Cerebellar cortex (tissue), 1 donor: ENCODE results near the gene PSENEN.

Experiments
- DNase-seq: peaks from one replicate; pipeline ENCODE4 v3.0.0-alpha.2; 2015; ENCODE audit warnings: low spot score

Gene PSENEN, protein sequence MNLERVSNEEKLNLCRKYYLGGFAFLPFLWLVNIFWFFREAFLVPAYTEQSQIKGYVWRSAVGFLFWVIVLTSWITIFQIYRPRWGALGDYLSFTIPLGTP

GRCh38 chr19:35745328-35746086 lies at the start of gene PSENEN, which contains the start of gene U2AF1L4:
TSS of gene PSENEN (plus strand) at chr19:35745651. CDS start at chr19:35745931, 280 bp downstream.
TSS of gene U2AF1L4 (minus strand) at chr19:35745418. CDS start at chr19:35745391, 27 bp downstream.
- peak; percentile 100 for DNase-seq

- DNase-seq: no peak
These were observed 49.5 kb upstream of the PSENEN start for GRCh38 chr19:35695895-35696422.

DNA sequence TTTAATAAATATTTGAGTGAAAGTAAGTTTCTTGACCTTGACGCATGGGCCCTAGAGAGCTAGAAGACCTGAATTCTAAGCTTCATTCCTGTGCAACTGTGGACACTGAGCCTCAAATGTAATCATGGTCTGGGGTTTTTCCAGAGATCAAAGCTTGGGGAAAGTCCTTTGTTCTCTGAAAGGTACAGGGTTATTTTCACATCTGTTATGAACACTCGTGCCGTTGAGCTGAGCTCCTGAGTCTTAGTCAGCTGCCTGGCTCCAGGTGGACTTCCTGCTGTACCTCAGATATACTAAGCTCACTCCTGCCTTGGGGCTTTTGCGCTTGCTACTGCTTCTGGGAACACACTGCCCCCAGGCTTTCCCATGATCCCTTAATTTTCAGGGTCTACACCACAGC lies 48.6 kb upstream of the PSENEN start:
- DNase-seq: no peak

DNA sequence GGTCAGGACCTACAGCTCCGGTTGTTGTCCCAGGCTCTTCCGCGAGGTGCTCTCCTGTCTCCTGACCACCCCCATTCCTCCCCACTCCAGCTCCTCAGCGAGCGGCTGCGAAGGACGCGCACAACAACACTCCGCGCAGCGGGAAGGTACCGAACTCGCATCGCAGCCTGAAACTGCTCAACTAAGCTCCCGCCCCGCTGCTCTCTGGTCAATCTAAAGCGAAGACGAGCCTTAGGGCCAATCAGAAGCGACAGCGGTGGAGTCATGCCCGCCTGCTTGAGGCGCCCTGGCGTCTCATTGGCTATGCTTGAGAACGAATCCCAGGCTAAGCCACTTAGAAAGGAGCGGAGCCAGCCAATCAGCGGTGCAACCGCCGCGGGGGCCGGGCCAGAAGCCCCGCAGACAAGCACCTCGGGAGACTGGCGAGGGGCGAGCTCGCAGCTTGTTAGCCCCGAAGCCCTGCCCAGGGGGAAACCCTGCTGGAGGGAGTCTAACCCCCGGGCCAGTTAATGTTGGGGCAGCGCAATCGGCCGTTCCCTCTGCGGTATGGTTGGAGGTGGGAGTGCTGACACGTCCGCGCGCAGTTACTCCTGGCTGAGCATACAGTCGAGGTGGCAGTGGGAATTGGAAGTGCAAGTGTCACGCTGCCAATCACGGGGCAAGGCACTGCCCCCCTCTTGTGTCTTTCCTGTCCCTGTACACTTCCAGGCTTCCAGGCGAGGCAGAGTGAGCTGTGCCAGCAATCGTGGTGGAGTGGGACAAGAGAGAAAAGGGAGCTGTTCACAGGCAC lies 43.0 kb upstream of the PSENEN start:
- DNase-seq: peak; percentile 100

DNA sequence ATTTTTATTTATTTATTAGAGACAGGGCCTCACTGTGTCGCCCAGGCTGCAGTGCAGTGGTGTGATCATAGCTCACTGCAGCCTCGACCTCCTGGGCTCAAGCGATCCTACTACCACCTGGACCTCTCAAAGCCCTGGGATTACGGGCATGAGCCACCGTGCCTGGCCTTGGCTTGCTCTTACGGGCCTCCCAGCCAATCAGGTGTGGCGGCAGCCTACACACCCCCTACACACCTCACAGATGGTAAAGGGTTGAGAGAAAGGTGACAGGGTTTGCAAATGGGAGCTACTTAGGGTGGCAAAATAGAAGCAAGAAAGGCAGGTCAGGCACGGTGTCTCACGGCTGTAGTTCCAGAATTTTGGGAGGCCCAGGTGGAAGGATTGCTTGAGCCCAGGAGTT lies 42.1 kb upstream of the PSENEN start:
- no peak for DNase-seq

- DNase-seq: peak; percentile 43
These were observed 41.2 kb upstream of the PSENEN start, which contains the start of gene ZBTB32 for GRCh38 chr19:35704218-35704617. TSS of gene ZBTB32 (plus strand) at chr19:35704558. CDS start at chr19:35714627, 10,069 bp downstream.

- no peak for DNase-seq
These were observed 37.1 kb upstream of the PSENEN start for GRCh38 chr19:35708391-35708790.

DNA sequence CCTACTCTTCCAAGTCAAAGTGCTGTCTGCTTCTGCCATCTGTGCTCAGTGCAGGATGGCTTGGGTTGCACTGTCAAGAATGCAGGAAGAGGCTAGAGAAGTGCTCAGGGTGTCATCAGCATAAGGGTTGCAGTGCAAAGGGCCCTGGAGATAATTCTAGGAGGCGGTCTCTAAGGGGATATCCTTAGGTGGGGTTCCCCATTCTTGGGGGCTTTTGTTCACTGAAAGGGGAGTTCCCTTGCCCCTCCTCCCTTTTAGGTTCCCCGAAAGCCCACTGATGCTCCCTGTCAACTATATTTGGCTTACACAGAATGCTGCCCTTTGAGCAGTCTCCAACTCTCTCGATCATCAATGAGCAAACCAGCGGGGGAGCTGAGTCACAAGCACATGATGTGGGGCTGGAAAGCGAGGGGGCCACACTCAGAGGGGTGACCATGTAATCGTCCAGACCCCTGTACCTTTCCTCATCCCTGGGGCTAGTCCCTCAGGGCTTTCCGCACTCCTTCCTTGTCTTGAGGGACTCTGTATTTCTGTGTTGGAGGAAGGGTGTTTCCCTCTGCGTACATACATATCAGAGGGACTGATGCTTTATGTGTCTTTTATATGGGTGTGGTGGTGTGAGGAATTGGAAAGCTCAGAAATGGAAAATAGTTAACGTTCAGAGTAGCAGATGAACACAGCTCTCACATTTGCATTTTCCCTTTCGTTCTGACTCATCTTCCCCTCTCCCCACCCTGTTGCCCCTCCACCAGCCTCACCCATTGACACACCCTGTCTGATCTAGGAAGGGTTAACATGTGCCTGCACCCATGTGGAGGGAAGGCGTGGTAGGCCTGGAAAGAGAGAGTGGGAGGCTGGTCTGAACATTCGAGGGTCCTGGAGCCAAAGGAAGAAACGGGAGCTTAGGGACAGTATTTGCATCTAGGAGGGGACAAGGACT lies 34.4 kb upstream of the PSENEN start:
- no peak for DNase-seq

DNA sequence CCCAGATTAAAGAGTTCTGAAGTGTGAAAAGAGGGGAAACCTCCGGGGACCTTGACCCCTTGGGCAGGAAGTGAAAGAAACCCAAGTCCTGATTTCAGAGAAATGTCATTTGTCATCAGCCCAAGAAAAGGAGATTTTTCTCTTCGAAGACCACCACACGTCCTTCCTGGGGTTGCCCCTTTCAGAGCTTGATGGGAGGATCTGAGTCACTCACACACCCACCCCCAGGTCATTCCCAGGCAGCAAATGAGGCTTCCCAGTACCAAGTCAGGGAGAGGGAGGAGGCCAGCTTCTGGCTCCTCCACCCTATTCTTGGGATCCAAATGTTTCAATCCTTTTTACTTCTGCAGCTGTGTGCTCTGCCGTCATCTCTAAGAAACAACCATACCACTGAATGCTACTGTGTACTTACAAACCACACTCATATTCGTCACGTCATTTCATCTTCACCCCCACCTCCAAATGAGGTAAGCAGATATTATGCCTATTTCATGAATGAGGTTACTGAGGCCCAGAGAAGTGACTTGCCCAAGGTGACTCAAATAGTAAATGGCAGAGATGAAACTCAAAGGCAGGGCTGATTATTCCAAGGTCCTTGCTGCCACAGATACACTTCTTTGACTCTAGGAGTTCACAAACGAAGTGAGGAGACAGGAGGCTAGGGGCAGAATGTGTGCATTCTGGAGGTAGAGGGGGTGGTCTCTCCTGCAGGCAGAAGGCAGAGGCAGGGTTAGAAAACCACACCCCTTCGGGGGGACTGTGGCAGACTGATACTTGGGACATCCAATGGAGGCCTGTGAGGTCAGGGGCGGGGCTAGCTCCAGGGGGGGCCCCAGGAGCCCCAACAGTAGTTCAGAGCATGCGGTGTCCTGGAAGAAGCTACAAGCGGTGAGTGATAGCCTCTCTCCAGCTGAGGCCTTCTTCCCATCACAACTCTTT lies 32.6 kb upstream of the PSENEN start:
- no peak for DNase-seq

GRCh38 chr19:35713506-35713850 lies 32.0 kb upstream of the PSENEN start:
- DNase-seq: no peak

GRCh38 chr19:35713904-35714495 lies 31.5 kb upstream of the PSENEN start:
- peak; percentile 32 for DNase-seq

DNA sequence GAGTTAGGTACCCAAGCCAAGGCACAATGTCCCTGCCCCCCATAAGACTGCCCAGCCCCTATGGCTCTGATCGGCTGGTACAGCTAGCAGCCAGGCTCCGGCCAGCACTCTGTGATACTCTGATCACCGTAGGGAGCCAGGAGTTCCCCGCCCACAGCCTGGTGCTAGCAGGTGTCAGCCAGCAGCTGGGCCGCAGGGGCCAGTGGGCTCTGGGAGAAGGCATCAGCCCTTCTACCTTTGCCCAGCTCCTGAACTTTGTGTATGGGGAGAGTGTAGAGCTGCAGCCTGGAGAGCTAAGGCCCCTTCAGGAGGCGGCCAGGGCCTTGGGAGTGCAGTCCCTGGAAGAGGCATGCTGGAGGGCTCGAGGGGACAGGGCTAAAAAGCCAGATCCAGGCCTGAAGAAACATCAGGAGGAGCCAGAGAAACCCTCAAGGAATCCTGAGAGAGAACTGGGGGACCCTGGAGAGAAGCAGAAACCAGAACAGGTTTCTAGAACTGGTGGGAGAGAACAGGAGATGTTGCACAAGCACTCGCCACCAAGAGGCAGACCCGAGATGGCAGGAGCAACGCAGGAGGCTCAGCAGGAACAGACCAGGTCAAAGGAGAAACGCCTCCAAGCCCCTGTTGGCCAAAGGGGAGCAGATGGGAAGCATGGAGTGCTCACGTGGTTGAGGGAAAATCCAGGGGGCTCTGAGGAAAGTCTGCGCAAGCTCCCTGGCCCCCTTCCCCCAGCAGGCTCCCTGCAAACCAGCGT lies 30.7 kb upstream of the PSENEN start:
- DNase-seq: peak; percentile 35

DNA sequence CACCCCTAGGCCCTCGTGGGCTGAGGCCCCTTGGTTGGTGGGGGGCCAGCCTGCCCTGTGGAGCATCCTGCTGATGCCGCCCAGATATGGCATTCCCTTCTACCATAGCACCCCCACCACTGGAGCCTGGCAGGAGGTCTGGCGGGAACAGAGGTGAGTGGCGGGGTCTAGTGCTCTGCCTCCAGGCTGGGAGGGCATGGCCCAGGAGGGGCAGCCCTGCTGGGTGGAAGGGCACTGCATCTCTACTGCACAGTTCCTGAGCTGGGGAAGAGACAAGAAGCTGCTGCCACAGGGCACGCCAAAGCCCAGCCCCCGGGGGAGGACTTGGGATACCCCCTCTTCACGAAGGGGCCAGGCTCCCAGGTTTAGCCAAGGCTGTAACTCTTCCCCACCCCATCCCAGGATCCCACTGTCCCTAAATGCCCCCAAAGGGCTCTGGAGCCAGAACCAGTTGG lies 30.1 kb upstream of the PSENEN start:
- DNase-seq: no peak

DNA sequence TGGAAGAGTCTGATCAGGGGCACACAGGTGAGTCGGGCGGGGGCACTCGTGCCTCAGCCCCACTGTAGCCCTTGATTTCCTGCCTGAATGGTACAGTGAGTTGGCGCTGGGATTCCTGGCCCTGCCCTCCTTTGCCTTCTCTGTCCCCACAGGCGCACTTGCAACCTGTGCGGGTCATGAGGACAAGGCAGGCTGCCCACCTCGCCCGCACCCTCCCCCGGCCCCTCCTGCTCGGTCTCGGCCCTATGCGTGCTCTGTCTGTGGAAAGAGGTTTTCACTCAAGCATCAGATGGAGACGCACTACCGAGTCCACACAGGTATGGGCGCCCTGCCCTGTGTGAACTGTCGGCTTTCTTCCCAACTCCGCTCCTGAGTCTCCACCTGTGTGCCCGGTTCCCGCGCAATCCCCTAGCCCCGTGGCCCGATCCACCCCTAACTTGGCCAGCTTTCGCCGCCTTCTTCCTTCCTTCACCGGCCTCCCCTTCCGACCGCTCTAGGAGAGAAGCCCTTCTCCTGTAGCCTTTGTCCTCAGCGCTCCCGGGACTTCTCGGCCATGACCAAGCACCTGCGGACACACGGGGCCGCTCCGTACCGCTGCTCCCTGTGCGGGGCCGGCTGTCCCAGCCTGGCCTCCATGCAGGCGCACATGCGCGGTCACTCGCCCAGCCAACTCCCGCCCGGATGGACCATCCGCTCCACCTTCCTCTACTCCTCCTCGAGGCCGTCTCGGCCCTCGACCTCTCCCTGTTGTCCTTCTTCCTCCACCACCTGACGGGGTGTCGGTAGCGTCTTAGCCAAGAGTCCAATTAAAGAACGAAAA lies 29.3 kb upstream of the PSENEN start:
- peak; percentile 59 for DNase-seq

DNA sequence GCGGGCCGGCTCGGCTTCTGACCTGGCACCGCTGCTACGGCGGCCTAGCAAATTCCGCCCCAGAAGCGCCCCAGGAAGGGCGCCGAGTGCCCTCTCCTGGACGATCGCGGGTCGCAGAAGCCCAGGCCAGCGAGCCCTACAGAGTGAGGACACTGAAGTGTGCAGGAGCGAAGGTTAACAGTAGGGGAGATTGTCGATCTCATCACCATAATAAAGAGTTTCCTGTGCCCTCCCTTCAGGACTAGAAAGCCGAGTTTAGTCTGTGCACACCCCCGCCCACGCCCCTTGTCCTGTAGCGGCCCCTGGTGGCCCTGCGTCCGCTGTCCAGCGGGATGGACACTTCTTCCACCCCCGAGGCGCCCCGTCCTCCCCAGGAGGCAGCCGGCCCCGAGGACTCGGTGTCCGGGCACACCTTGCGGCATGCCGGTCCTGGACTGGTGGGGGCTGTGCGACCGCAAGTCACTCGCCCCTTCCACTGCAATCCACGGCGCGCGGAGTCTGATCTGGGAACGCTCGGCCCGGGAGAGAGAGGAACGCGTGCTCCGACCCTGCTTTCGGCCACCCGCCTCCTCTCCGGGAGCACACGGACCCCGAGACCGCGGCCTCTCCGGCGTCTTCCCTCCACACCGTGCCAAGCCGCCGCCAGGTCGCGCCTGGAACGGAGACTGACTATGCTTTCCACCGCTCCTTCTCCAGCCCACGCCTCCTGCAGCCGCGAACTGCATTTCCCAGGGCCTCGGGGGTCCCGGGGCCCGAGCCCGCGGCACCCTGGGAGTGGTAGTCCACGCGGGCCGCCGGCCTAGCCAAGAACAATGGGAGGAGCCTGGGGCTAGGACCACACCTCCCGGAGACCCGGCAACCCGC lies 28.4 kb upstream of the PSENEN start:
- peak; percentile 96 for DNase-seq

GRCh38 chr19:35717665-35718344 lies 27.6 kb upstream of the PSENEN start, which contains the start of gene KMT2B:
TSS of gene KMT2B (plus strand) at chr19:35718003. CDS start at chr19:35718019, 16 bp downstream.
- no peak for DNase-seq
